ENCODE measurements around the gene IQCE. TPM values are rescaled to one million over a fixed set of nuclear protein-coding genes. Genes with fewer than 3 reads are reported as not detected.

Gene IQCE
- total RNA-seq, 4 donors from 2014 or later = 6.6 to 14.3 (median 12.8) TPM

DNA sequence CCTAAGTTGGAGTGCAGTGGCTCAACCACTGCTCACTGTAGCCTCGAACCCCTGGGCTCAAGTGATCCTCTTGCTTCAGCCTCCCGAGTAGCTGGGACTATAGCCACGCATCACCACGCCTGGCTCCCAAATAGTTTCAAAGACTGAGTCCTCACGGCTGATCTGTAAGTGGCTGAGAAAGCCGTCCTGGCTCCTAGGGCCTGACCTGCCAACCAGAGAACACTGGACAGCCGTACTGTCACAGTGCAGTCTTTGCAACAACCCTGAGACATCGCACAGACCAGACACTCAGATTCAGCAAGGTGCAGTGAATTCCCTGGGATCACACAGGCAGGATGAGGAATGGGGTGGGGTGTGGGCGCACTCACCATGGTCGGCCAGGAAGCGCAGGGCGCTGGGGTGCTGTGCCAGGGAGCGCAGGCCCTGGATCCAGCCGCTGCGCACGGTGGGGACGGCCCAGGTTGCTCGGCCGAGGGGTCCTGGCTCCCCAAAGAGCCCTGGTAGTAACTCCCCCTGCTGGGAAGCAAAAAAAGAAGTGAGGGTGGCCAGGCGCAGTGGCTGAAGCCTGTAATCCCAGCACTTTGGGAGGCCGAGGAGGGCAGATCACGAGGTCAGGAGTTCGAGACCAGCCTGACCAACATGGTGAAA lies 14.1 kb upstream of the IQCE start:
- no peak for TF ChIP-seq CTCF (IDR thresholded peaks at IDR 0.05)
- ATAC-seq (ENCODE audit: low FRiP score) (no peak), DNase-seq (ENCODE audit: low spot score) (no peak)

DNA sequence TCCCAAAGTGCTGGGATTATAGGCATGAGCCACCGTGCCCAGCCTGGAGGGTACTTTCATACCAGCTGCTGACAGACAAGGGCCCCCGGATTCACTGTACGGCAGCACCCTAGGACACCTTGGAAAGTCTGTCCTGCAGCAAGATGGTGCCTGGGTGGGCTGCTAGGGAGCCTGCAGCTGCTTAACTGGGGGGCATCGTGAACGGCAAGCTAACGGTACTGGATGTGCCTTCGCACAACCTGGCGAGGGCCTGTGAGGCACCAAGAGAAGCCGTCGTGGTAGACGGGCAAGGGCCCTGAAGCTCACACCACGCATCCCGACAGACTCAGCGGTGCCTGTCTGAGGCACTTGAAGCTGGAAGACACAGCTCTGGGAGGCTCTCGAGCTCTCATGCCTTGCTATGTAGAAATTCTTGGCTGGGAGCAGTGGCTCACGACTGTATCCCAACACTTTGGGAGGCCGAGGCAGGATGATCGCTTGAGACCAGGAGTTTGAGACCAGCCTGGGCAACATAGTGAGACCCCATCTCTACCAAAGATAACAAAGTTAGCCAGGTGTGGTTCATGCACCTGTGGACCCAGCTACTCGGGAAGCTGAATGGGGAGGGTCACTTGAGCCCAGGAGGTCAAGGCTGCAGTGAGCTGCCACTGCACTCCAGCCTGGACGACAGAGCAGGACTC lies 12.9 kb upstream of the IQCE start:
- TF ChIP-seq CTCF (IDR thresholded peaks at IDR 0.05) = no peak
- no peak for ATAC-seq (ENCODE audit: low FRiP score)
- no peak for DNase-seq (ENCODE audit: low spot score)

DNA sequence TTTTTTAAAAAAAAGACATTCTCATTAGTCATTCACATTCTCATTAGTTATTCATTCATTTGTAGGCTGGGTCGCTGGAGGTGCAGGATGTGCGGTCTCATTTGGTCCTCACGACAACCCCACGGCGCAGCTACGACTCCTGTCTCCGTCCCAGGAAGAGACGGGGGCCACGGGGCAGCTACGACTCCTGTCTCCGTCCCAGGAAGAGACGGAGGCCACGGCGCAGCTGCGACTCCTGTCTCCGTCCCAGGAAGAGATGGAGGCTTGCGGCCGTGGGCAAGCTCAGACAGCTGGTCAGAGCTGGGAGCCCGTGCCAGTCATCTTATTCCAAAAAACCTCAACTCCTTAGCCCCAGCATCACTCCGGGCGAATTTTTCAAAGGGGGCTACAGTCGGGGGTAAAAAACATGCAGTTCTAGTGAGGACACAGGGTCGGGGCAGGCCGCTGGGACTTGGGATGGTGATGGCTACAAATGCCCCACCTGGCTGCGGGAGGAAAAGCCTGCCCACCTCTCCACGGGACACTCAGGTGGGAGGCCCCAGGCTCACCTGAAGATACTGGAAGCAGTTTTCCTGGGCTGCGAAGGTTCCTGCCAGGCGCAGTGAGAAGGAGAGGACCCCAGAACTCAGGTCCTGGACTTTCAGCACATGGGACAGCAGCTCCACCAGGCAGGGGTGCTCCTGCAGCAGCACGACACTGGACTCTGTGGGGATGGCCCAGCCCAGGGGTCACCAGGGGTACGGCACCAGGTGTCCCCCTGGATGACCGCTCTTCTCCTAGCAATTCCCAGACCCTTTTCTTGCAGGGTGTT lies 11.8 kb upstream of the IQCE start:
- TF ChIP-seq CTCF (IDR thresholded peaks at IDR 0.05) = no peak
- DNase-seq (ENCODE audit: low spot score) = no peak
- no peak for ATAC-seq (ENCODE audit: low FRiP score)

DNA sequence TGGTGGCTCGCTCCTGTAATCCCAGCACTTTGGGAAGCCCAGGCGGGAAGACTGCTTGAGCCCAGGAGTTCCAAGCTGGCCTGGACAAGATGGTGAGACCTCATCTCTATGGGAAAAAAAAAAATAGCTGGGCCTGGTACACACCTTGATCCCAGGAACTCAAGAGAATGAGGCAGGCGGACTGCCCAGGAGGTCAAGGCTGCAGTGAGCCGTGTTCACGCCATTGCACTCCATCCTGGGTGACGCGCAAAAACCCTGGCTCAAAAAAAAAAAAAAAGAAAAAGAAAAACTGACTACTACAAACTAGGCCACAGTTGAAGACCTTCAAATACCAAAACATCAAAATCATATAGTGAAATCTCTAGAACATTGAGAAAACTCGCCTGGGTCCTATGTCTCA lies 7.4 kb upstream of the IQCE start:
- TF ChIP-seq CTCF (IDR thresholded peaks at IDR 0.05) = no peak
- no peak for ATAC-seq (ENCODE audit: low FRiP score)
- DNase-seq (ENCODE audit: low spot score) = no peak

DNA sequence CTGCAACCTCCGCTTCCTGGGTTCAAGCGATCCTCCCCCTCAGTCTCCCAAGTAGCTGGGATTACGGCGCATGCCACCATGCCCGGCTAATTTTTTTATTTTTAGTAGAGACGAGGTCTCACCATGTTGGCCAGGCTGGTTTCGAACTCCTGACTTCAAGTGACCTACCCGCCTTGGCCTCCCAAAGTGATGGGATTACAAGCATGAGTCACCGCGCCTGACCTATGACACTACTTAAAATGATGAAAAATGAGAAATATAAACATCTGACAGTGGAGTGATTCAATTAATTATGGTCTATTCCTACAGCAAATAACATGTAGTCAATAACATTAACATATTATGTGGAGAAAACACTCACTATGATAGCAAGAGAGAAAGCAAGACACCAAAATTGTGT lies 5.7 kb upstream of the IQCE start:
- DNase-seq (ENCODE audit: low spot score) = no peak
- ATAC-seq (ENCODE audit: low FRiP score) = no peak
- no peak for TF ChIP-seq CTCF (IDR thresholded peaks at IDR 0.05)

DNA sequence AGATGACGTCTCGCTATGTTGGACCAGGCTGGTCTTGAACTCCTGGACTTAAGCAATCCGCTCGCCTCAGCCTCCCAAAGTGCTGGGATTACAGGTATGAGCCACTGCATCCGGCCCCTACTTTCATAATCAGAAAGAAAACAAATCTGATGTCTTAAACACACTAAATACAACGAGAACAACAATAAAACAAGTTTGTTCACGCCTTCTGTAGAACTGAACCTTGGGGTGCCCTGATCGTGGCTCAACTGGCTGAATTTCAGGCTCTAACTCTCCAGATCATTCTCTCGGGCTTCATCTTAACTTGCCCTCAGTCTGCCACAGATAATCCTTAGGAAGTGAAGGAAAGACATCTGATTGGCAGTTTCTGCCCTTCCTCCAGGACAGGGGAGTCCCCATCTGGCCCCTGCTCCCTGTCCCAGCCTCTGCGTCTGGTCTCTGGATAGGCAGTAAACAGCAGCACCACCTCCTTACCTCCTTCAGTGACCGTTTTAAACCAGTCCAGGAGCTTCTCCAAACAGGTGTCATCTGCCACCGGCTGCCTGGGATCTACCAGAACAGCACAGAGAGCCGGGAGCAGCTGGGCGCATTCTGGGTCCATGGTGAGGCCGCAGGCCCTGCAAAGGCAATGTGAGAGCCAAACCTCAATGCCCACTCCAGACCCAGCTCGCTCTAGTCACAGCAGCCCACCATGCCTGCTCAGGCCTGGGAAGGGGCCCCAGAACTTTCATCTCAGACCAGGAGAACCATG lies 4.8 kb upstream of the IQCE start:
- no peak for TF ChIP-seq CTCF (IDR thresholded peaks at IDR 0.05)
- DNase-seq (ENCODE audit: low spot score) = no peak
- no peak for ATAC-seq (ENCODE audit: low FRiP score)

Measured in omental fat pad (tissue), 4 donors.